M059J (cell line): ENCODE results near the gene DBH. TPM values are rescaled to one million over a fixed set of nuclear protein-coding genes. Genes with fewer than 3 reads are reported as not detected.

Experiments
- DNase-seq: peaks from one replicate; pipeline ENCODE4 v3.0.0-alpha.2; 2012; ENCODE audit warnings: low read depth
- total RNA-seq: library from RNA; depleted of rRNA; stranded (reverse); fragments of >200 nt; shearing (Covaris generic); gene quantifications from 2 replicates; pipeline ENCODE4 v1.2.3, GENCODE V29; 2014; rRNA removed

DBH gene
- total RNA-seq, 1 experiment from 2014 or later: not detected

DNA sequence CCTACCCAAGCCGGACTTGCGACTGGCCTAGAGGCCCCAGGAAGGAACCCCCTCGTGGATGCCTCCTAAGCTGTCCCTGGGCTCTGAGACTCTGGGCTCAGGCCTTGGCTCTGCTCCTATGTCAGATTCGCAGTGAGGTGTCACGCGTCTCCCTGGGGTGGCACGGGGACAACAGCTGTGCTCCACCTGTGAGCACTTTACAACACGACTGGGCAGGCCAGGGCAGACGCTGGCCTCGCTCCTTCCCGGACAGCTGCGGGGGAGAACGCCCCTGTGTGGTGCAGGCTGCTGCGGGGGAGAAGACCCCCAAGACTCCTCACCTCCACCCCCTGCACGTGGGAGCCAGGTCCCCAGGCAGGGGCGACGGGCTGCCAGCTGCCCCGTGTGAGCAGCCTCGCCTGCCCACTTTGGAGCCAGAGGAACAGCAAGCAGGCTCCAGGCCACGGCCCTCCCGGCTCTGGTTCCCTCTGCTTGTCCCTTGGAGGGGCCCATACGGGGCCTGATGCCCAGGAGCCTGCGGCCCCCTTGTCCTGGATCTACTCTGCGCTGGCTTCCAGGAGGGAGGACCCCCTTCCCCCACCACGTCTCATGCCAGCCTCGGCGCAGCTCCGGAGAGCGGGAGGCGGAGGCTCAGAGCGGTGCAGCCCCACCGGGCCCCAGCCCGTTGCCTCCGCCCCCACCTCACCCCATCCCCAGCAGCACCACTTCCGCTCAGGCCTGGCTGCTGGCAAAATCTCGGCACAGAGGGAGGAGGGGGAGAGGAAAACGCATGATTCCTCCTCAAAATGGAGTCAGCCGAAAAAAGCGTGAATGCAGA, 66.0 kb downstream of the DBH start:
- DNase-seq: no peak

DNA sequence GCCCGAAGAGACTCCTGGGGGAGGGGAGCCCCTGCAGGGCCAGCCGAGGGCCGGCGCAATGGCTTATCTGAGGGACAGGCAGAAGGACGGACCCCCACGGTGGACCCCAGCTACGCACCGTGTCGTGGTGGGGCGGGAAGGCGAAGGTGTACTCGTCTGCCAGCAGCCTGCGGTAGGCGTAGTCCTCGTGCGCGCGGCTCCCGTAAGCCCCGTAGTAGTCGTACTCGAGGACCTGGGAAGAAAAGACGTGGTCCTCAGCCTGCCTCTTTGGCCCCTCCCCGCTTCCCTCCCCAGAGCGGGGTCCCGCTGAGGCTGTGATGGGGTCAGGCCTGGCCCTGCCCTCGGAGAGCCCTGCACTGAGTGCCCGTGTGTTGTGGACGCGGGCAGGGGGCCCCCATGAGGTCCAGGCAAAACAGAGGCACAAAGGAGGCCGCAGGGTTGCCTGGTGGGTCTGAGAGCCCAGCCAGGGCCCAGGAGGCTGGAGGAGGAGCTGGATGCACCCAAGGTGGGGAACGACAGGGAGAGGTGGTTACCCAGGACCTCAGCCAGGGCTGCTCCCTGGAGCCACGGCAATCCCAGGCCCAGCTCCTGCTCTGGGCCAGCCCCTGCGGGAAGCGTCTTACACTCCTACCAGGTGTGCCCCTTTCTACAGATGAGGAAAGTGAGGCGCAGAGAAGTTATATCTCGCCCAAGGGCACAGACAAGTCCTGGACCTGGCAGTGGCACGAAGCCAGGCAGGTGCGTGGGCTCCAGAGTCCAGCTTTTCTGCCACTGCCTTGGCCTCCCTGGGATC, 66.8 kb downstream of the DBH start:
- DNase-seq: no peak

DNA sequence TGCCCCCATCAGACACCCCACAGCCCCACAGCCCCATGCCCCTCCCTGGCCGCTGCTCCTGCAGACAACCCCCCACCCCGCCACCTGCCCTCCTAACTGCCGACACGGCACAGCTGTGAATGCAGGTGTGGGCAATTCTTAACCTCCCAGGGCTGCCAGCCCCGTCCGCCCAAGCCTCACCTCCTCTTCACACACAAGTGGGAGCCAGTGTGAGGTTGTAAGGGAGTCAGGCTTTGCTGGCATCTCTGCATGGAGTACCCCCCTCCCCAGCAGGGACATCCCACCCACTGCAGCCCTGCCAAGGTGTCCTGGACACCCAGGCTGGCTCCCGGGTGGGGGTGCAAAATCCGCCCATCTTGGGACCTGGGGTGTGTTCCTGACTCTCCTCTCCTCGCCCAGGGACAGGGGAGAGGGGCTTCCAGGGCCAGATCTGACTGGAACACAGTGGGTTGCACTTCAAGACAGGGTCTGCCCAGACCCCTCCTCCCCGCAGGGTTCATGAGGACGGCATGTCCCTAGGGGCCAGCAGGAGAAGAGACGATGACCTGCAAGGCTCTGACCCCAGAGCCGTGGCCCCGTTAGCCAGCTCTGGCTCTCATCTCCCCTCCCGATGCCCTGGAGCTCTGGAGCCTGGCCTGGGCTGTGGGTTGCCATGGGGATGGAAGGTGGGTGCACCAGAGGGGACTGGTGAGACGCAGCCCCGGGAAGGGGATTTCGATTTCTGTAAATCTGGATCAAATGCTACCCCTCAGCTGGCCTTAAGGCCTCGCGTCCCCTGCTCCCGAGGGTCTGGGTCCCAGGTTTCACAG, 67.6 kb downstream of the DBH start:
- DNase-seq: no peak

DNA sequence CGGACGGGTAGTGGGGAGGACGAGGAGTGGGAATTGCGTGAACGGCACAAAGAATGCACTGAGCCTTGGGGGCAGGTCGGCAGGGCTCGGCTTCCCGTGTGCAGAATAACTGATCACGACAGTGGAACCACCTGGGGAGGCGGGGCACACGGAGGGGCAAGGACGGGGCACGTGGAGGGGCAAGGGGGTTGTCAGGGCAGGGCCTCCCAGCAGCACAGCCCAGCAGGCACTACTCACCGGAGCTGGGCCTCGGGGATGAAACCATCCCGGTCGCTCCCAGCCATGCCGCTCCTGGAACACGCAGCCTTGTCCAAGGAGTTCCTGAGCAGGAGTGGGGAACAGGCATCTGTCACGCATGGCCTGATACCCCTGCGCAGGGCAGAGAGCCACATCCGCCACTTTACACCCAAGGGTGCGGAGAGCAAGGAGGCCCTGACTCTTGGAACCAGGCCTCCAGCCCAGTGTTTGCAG, 68.6 kb downstream of the DBH start:
- DNase-seq: no peak

DNA sequence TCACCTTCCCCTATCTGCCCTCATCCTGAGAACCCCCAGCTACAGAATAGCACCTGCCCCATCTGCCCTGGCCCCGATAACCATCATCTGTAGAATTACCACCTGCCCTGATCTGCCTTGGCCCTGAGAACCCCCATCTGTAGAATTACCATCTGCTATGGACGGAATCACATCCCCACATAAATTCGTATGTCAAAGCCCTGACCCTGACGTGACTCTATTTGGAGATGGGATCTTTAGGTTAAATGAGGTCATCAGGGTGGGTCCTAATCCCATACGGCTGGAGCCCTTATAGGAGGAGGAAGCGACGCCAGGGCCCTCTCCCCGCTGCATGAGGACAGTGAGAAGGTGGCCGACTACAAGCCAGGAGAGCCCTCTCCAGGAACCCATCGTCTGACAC, 69.4 kb downstream of the DBH start:
- no peak for DNase-seq

DNA sequence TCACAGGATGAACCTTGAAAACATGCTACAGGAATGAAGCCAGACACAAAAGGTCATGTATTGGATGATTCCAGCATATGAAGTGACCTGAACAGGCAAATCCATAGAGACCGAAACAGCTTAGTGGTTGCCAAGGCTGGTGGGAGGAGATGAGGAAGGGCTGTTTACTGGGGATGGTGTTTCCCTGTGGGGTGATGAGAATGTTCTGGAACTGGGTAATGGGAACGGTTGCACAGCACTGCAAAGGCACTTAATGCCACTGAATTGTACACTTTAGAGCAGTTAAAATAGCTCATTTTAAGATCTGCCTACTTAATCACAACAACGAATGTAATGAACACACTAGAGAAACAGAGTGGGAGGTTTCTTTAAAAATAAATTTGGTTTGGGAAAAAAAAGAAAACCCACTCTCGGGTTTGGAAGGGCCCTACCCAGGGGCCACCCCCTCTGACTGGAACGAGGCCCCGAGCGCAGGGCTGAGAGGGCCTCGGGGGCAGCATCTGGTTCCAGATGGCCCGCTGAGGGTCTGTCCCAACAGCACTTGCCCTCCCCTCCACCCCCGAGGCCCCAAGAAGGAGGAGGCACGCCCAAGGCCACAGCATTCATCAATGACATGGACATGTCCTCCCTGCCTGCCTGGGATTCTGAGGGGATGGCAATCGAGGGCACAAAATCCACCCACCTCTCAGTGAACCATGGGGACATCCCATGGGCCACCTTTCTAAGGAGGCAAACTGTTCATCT, 70.3 kb downstream of the DBH start:
- DNase-seq: no peak

DNA sequence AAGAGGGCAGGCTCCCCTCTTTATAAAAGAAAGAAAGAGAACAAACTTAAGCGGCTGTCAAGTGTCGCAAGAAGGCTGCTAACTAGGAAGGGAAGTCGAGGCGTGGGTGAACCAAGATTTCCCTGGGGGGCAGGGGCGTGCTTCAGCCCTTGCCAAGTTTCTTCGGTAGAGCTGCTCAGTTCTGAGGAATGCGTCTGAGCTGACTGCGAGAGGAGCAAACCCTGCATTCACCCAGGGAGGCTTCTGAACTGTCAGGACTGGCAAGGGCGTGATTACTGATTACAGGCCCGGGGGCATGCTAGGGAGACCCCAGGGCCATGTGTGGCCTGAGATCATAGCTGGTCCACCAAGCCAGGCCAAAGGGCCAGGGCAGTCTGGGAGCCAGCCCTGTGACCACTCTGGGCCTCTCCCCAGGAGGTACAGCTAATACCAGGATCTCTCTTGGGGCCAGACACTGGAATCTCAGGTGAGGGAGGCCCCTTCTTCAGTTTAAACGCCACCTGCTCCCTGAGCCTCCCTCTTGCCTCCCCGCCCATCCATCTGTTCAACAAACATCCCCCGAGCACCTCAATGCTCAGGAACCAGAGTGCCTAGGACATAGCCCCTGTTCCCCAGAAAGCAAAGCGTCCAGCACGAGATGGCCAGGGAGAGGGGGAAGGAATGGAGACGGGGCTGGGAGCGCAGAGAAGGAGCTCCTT, 71.1 kb downstream of the DBH start:
- DNase-seq: no peak

DNA sequence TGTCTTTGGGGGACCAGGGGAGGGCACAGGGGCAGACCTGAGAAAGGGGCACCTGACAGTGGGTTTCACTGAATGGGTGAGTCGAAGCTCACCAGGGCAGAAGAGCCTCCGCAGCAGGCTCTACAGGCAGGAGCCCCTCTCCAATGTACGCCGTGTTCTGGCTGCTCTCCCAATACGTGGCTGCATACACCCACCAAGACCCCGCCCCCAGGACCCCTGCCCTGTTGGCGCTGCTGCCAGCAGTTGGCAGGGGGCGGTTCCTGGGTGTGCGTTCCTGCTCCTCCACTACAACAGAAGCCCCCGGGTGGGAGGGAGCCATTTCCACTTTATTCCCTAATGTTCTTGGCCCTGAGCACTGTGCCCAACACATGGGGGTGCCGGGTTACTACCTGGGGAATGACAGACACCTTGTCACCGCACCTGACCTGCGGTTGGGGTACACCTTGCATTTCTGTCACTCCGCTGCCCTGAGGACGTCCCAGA, 71.6 kb downstream of the DBH start:
- no peak for DNase-seq

DNA sequence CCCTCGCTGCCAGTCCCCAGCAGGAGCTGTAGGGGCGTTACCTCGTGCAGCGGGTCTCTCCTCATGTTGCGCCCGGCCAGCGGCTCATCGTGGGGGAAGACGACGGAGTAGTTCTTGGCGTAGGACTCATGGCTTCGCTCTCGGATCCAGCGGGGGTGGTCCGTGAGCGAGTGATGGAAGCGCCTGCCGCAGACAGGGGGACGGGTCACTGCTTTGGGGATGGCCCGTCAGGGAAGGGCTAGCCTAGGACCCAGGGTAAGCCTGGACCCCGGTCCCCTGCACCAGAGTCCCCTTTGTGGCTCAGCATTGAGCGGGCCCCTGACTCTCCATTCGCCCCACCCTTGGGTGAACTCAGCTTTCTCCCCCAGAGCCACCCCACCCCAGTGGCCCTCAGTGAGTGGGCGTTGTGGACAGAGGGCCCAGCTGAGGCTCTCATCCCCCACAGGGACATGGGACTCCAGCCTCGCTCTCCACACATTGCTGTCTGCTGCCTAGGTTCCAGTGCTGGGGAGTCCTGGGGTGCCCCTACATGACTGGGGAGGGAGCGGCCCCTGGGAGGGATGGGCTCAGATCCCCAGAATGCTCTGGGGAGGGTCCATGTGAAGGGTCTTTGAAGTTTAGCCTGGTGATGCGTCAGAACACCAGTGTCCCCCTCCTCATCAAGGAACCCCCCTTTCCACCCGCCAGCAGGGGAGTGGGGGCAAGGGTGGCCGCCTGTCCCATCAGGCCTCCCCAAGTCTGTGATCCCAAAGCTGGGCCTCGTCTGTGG, 72.3 kb downstream of the DBH start:
- no peak for DNase-seq

Other genes with a start within 250 kb of the DBH start
- gene REXO4, start 218.4 kb upstream of the DBH start, total RNA-seq: 17.2 and 21.2 TPM in 2 replicates
- 0.20 TPM in 1 of 2 replicates, not detected in the other for gene ADAMTS13, start 214.0 kb upstream of the DBH start, total RNA-seq
- gene CACFD1, start 176.4 kb upstream of the DBH start, total RNA-seq: 2.6 and 6.6 TPM in 2 replicates
- gene SLC2A6, start 157.3 kb upstream of the DBH start, total RNA-seq: 12.2 and 14.6 TPM in 2 replicates
- not detected in 2 replicates for gene MYMK, start 111.4 kb upstream of the DBH start, total RNA-seq
- gene ADAMTSL2, start 101.7 kb upstream of the DBH start, total RNA-seq: 0.07 and 0.10 TPM in 2 replicates
- not detected in 2 replicates for gene FAM163B, start 27.0 kb upstream of the DBH start, total RNA-seq
- gene SARDH, start 102.0 kb downstream of the DBH start, total RNA-seq: 1.3 and 1.4 TPM in 2 replicates